Cardiac fibroblast (primary cell): ENCODE results near the gene DNAJC3.

ENCODE experiments used
- DNase-seq, 2 donors: peaks; one replicate each; pipeline versions ENCODE4 v3.0.0 to v3.0.0-alpha.2; 2010; ENCODE audit warnings: low read depth in 2 of 2
- H3K4me3 ChIP-seq, 2 donors: replicated peaks in 1 of 2; 1 replicate in 1 of 2; 2 replicates in 1 of 2; pipeline ENCODE4 v1.5.1; 2011; ENCODE audit warnings: low read depth in 2 of 2, low read length in 2 of 2, mild to moderate bottlenecking in 2 of 2, moderate library complexity in 1 of 2
- CTCF ChIP-seq: IDR thresholded peaks from one replicate; pipeline ENCODE4 v1.5.1; 2011; ENCODE audit warnings: low read depth, mild to moderate bottlenecking, low read length, inconsistent platforms

DNAJC3 gene

GRCh38 chr13:95714142-95714832 is 37.3 kb downstream of the DNAJC3 start:
- TF ChIP-seq CTCF: no peak
- H3K4me3 ChIP-seq: no peak overlapping the region
- peak; percentile 59 to 94 for DNase-seq

- no peak overlapping the region for H3K4me3 ChIP-seq
Observed at GRCh38 chr13:95716231-95716630, 39.3 kb downstream of the DNAJC3 start.

GRCh38 chr13:95722241-95722640 is 45.3 kb downstream of the DNAJC3 start:
- TF ChIP-seq CTCF: no peak
- no peak overlapping the region for H3K4me3 ChIP-seq
- no peak for DNase-seq

More at GRCh38 chr13:95716231-95716630, 39.3 kb downstream of the DNAJC3 start:
- no peak for TF ChIP-seq CTCF
- no peak for DNase-seq

- H3K4me3 ChIP-seq: no peak overlapping the region
- no peak for TF ChIP-seq CTCF
- peak in 1 of 2 donors; percentile 31 for DNase-seq
Observed at GRCh38 chr13:95723438-95723837, 46.5 kb downstream of the DNAJC3 start.

GRCh38 chr13:95724252-95724651 is 47.3 kb downstream of the DNAJC3 start:
- DNase-seq: peak in 1 of 2 donors; percentile 55
- TF ChIP-seq CTCF: no peak
- no peak overlapping the region for H3K4me3 ChIP-seq

- no peak for TF ChIP-seq CTCF
- DNase-seq: no peak
- no peak overlapping the region for H3K4me3 ChIP-seq
Observed at GRCh38 chr13:95726876-95727275, 49.9 kb downstream of the DNAJC3 start.

- H3K4me3 ChIP-seq: no peak overlapping the region
- no peak for DNase-seq
- TF ChIP-seq CTCF: no peak
Observed at GRCh38 chr13:95728957-95729356, 52.0 kb downstream of the DNAJC3 start.
